OCI-LY1 (cell line): Measurements from ENCODE around the gene FGR.

Experiments
- H2AFZ ChIP-seq: fragments of 200-600 bp; sonication (generic), shearing (Covaris generic); 2 replicates; pipeline ENCODE4 v1.6.0; 2014; ENCODE audit warnings: antibody characterized with exemption, mild to moderate bottlenecking, low read length
- H3F3A ChIP-seq: fragments of 200-600 bp; sonication (generic), shearing (Covaris generic); 2 replicates; pipeline ENCODE4 v1.6.0; 2014; ENCODE audit warnings: mild to moderate bottlenecking, antibody characterized with exemption, low read length, moderate library complexity; ENCODE audit not compliant: insufficient read depth
- H3K27ac ChIP-seq: fragments of 200-600 bp; sonication (generic); 2 replicates; pipeline ENCODE4 v1.5.1; 2014; ENCODE audit warnings: low read length, mixed run types, mild to moderate bottlenecking, low read depth; ENCODE audit not compliant: poor library complexity, severe bottlenecking
- H3K27me3 ChIP-seq: fragments of 200-600 bp; sonication (generic); 2 replicates; pipeline ENCODE4 v1.6.0; 2014; ENCODE audit warnings: antibody characterized with exemption, mild to moderate bottlenecking, low read length, moderate library complexity; ENCODE audit not compliant: insufficient read depth
- H3K36me3 ChIP-seq: fragments of 200-600 bp; sonication (generic); 2 replicates; pipeline ENCODE4 v1.6.1; 2014; ENCODE audit warnings: mild to moderate bottlenecking, antibody characterized with exemption, low read length, moderate library complexity, mixed read lengths; ENCODE audit not compliant: insufficient read depth
- H3K4me1 ChIP-seq: fragments of 200-600 bp; sonication (generic); 2 replicates; pipeline ENCODE4 v1.5.1; 2014; ENCODE audit warnings: mild to moderate bottlenecking, low read length, moderate library complexity; ENCODE audit not compliant: insufficient read depth, severe bottlenecking
- H3K4me2 ChIP-seq: fragments of 200-600 bp; sonication (generic), shearing (Covaris generic); 2 replicates; pipeline ENCODE4 v1.6.1; 2014; ENCODE audit warnings: low read length
- H3K4me3 ChIP-seq: fragments of 200-600 bp; sonication (generic); 2 replicates; pipeline ENCODE4 v1.5.1; 2014; ENCODE audit warnings: low read length, low read depth, mild to moderate bottlenecking, mixed read lengths; ENCODE audit not compliant: poor library complexity, severe bottlenecking
- H3K79me2 ChIP-seq: fragments of 200-600 bp; shearing (Covaris generic); 2 replicates; pipeline ENCODE4 v1.6.1; 2016; ENCODE audit warnings: mixed run types, low read length, mixed read lengths; ENCODE audit not compliant: insufficient read depth
- H3K9ac ChIP-seq: fragments of 200-600 bp; sonication (generic), shearing (Covaris generic); 2 replicates; pipeline ENCODE4 v1.6.1; 2014; ENCODE audit warnings: mild to moderate bottlenecking, low read length, mixed read lengths
- H3K9me2 ChIP-seq: fragments of 200-600 bp; sonication (generic), shearing (Covaris generic); 2 replicates; pipeline ENCODE4 v1.6.1; 2014; ENCODE audit warnings: low read depth, mild to moderate bottlenecking, low read length, mixed read lengths
- H3K9me3 ChIP-seq: fragments of 200-600 bp; shearing (Covaris generic); 2 replicates; pipeline ENCODE4 v1.6.1; 2014; ENCODE audit warnings: low read length, mixed read lengths
- H4K20me1 ChIP-seq: fragments of 200-600 bp; sonication (generic), shearing (Covaris generic); 2 replicates; pipeline ENCODE4 v1.6.0; 2016; ENCODE audit warnings: mild to moderate bottlenecking, low read length; ENCODE audit not compliant: insufficient read depth
- CTCF ChIP-seq: fragments of 200-600 bp; sonication (generic), shearing (Covaris generic); IDR thresholded peaks from 2 replicates; pipeline ENCODE4 v1.5.1; 2017; ENCODE audit warnings: mild to moderate bottlenecking, antibody characterized with exemption, low read length, moderate library complexity, mixed read lengths
- EZH2 ChIP-seq: fragments of 200-600 bp; sonication (generic), shearing (Covaris generic); IDR thresholded peaks from 2 replicates; pipeline ENCODE4 v1.8.0; 2017; ENCODE audit warnings: borderline replicate concordance, mixed run types, mild to moderate bottlenecking, antibody characterized with exemption, low read length, moderate library complexity, mixed read lengths

FGR gene

GRCh38 chr1:27583479-27583878 is 51.5 kb downstream of the FGR start:
- Histone ChIP-seq H3K4me3 (no peak overlapping the region), H3K27ac (no peak overlapping the region), H3K36me3 (no peaks in the 10 kb centered on the region), H4K20me1 (no peaks in the 10 kb centered on the region), H3K79me2 (no peaks in the 10 kb centered on the region), H3K9ac (no peak overlapping the region), H3K9me3 (no peaks in the 10 kb centered on the region), H2AFZ (no peak overlapping the region), H3K4me2 (no peak overlapping the region), H3K4me1 (no peaks in the 10 kb centered on the region), H3F3A (no peaks in the 10 kb centered on the region), H3K27me3 (no peaks in the 10 kb centered on the region), H3K9me2 (no peaks in the 10 kb centered on the region)
- no peak for TF ChIP-seq EZH2
- no peak for TF ChIP-seq CTCF

GRCh38 chr1:27581823-27582243 is 53.2 kb downstream of the FGR start:
- Histone ChIP-seq H4K20me1 (no peaks in the 10 kb centered on the region), H3K4me1 (peaks cover 1% of the 10 kb centered on the region)

GRCh38 chr1:27577504-27578188 is 57.3 kb downstream of the FGR start:
- Histone ChIP-seq H3K9me2 (no peaks in the 10 kb centered on the region), H3K79me2 (no peaks in the 10 kb centered on the region), H3K4me1 (peaks cover 17% of the 10 kb centered on the region), H2AFZ (no peak overlapping the region), H3F3A (no peaks in the 10 kb centered on the region), H3K36me3 (0 out of 2 replicates have a peak, but pooled peaks cover 6% of the 10 kb centered on the region), H3K4me3 (no peak overlapping the region), H3K9ac (no peak overlapping the region), H3K27ac (no peak overlapping the region), H3K4me2 (no peak overlapping the region), H3K27me3 (0 out of 2 replicates have a peak, but pooled peaks cover 2% of the 10 kb centered on the region), H4K20me1 (no peaks in the 10 kb centered on the region), H3K9me3 (no peaks in the 10 kb centered on the region)
- no peak for TF ChIP-seq EZH2
- TF ChIP-seq CTCF, result no peak

More at GRCh38 chr1:27581823-27582243, 53.2 kb downstream of the FGR start:
- no peak overlapping the region for H3K9ac ChIP-seq
- no peak overlapping the region for H3K27ac ChIP-seq
- TF ChIP-seq CTCF (no peak), EZH2 (no peak)
- no peaks in the 10 kb centered on the region for H3K9me3 ChIP-seq
- no peaks in the 10 kb centered on the region for H3K27me3 ChIP-seq
- no peak overlapping the region for H3K4me2 ChIP-seq
- no peak overlapping the region for H2AFZ ChIP-seq
- no peak overlapping the region for H3K4me3 ChIP-seq
- H3K79me2 ChIP-seq, result no peaks in the 10 kb centered on the region
- no peaks in the 10 kb centered on the region for H3K9me2 ChIP-seq
- no peaks in the 10 kb centered on the region for H3K36me3 ChIP-seq
- no peaks in the 10 kb centered on the region for H3F3A ChIP-seq
